NB4 (cell line): ENCODE measurements around the gene INPP5F.

ENCODE experiments used
- CTCF ChIP-seq: IDR thresholded peaks from one replicate; pipeline ENCODE4 v1.5.1; 2012; ENCODE audit warnings: low read depth, low read length
- MAX ChIP-seq: IDR thresholded peaks from 2 replicates; pipeline ENCODE4 v1.6.1; 2011; ENCODE audit warnings: low read depth, low read length
- MYC ChIP-seq: IDR thresholded peaks from 2 replicates; pipeline ENCODE4 v1.6.1; 2011; ENCODE audit warnings: low read depth, low read length
- POLR2A ChIP-seq: IDR thresholded peaks from 2 replicates; pipeline ENCODE4 v1.6.1; 2011; ENCODE audit warnings: mild to moderate bottlenecking; ENCODE audit not compliant: insufficient read length; ENCODE audit errors: extremely low read depth

- TF ChIP-seq CTCF (no peak), MAX (no peak), MYC (no peak), POLR2A (no peak)
Measured at GRCh38 chr10:119845656-119846055, 119.8 kb downstream of the INPP5F start.
